Ramos (cell line): ENCODE measurements around the gene RPEL1.

ENCODE experiments used
- in situ Hi-C: fragments of 300-500 bp; cut with MboI; formaldehyde crosslinking; loops from one replicate; pipeline ENCODE4 v1.14.3; 2022; ENCODE audit warnings: low sequenced_read_pairs; ENCODE audit not compliant: unreplicated experiment

The RPEL1 gene

DNA sequence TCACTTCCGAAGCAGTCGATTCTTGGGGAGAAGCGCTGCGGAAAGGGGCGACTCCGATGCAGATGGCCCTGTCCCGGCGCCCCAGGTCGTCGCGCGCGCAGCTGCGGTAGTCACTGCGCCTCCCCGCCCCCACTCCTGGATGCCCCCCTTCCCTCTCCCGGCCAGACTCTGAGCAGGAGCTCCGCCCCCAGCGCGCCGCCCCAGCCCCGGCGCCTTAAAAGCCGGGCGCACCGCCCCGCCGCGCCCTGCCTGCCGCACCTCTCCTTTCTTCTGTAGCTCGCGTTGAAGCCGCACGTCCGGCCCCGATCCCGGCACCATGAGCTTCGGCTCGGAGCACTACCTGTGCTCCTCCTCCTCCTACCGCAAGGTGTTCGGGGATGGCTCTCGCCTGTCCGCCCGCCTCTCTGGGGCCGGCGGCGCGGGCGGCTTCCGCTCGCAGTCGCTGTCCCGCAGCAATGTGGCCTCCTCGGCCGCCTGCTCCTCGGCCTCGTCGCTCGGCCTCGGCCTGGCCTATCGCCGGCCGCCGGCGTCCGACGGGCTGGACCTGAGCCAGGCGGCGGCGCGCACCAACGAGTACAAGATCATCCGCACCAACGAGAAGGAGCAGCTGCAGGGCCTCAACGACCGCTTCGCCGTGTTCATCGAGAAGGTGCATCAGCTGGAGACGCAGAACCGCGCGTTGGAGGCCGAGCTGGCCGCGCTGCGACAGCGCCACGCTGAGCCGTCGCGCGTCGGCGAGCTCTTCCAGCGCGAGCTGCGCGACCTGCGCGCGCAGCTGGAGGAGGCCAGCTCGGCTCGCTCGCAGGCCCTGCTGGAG, 31.4 kb downstream of the RPEL1 start, which contains the start of gene INA:
TSS of gene INA (plus strand) at position 243 of the 817 bp plus-strand sequence. CDS start at position 317, 74 bp downstream.
- in situ Hi-C loops = no loop called here

DNA sequence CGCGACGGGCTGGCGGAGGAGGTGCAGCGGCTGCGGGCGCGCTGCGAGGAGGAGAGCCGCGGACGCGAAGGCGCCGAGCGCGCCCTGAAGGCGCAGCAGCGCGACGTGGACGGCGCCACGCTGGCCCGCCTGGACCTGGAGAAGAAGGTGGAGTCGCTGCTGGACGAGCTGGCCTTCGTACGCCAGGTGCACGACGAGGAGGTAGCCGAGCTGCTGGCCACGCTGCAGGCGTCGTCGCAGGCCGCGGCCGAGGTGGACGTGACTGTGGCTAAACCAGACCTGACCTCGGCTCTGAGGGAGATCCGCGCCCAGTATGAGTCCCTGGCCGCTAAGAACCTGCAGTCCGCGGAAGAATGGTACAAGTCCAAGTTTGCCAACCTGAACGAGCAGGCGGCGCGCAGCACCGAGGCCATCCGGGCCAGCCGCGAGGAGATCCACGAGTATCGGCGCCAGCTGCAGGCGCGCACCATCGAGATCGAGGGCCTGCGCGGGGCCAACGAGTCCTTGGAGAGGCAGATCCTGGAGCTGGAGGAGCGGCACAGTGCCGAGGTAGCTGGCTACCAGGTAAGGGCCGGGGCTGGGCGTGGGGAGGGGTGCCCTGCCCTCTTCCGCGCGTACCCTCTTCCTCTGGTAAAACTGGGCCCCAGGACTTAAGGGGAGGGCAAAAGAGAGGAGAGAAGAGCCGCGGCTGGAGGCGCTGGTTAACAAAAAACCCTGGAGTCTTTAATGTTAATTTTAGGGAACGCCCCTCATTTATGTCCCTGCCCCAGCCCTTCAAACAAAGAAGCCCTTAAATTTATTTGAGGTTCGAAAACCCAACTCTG, 32.2 kb downstream of the RPEL1 start:
- in situ Hi-C loops = no loop called here

DNA sequence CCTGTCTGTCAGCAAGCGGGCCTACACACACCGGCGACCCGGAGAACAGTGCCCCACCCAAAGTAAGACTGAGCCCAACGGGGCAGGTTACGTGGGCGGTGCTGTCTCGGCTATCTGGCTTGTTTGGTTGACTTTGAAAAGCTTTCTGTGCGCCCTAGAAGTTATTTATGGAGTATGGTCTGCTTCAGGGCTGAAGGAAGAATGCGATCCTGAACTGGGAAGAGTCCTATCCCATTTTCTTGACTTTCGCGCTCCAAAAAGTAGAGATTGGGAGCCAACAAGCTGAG, 32.8 kb downstream of the RPEL1 start:
- in situ Hi-C loops = no loop called here

DNA sequence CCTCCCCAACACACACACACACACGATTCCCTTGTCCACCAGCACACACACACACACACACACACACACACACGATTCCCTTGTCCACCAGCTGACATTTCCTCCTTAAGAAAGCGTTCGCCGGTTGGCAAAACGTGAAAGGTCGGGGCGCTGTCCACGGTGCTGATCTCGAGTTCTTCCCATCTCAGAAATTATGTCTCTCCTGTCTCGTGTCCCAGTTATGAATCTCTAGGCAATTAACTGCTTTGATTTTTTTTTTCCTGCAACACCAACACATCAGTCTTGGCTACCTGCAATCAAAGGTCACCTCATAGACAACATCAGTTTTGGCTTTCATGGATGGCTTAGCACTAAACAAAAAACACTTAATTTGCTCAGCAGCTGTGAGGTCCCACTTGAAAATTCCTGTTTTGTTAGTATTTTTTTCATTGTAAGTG, 33.2 kb downstream of the RPEL1 start:
- in situ Hi-C loops = no loop called here

DNA sequence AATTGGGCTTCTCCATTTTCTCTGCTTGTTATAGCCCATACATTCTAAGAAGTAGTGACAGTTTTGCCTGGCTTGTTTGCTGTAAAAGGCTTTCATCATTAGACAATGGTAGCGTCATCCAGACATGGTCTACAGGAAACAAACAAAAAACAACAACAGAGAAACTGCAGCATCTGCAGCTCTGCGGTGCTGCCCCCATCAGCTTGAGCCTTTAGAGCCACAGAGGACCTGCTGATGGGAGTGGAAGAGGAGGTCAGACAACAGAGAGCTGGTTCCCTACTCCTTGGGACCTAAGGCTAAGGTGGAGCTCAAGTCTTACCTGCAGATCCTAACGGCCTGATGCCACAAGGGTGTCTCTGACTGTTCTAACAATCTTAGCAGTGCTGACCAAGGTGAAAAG, 34.3 kb downstream of the RPEL1 start:
- in situ Hi-C loops = no loop called here

DNA sequence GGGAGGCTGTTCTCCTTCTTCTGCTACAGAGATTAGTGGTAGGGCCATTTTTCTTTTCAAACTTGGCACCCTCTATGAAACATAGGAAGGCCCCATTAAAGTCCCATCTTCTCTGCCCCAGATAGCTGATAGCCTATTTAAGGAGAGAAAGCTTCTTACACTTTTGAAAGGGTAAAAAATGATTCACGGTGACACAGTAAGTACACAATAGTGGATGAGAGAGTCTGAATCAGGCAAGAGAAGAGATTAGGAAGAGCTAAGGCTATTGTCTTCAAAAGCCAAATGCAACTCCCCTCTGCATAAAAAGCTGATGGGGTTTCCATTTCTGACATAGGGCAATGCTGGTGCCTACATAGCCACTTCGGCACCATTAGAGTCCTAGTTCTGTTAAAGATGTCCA, 34.8 kb downstream of the RPEL1 start:
- in situ Hi-C loops = no loop called here

DNA sequence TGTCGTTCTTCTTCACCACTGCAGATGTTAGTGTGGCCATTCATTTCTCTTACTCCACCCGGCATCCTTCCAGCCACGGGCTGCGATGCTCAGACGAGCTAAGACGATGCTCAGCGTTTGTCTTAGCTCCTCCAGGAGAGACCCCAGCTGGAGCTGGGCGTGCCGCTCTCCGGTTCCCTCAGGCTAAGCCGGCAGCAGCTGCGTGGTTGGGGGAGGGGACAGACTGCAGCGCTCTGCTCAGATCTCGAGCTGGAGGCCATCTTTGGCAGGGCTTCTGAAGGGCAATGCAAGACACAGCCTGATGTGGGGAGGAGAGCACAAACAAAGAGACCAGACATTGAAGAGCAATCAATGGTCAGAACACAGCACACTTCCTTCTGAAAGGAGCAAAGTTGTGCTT, 36.1 kb downstream of the RPEL1 start:
- in situ Hi-C loops = no loop called here

DNA sequence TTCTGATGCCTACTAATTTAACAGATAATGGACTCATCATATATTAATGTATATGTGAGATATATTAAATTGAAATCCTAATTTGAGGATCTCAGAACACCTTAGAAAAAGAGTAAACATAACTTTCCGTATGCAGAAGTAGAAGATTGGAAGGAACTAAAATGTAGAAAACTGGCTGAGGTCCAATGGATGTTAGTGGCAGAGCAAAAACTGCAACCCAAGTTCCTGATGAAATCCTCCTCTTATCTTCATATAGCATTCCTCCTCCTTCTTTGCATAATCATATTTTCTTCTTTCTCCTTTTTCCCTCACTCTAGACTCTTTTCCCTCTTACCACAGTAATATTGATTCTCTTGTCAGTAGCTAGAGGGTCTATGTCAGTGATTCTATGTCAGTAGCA, 37.3 kb downstream of the RPEL1 start:
- in situ Hi-C loops = no loop called here

DNA sequence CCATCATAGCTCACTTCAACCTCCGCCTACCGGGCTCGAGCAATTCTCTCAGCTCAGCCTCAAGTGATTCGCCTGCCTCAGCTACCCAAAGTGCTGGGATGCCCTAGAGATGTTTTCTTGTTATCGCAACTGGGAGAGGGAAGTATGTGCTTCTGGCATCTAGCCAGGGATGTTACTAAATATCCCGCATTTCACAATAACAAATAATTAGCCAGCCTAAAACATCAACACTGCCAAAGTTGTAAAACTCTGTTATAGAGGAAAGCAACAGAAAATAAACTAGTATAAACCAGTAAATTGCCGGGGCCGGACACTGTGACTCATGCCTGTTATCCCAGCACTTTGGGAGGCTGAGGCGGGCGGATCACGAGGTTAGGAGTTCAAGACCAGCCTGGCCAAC, 38.5 kb downstream of the RPEL1 start:
- in situ Hi-C loops = no loop called here

DNA sequence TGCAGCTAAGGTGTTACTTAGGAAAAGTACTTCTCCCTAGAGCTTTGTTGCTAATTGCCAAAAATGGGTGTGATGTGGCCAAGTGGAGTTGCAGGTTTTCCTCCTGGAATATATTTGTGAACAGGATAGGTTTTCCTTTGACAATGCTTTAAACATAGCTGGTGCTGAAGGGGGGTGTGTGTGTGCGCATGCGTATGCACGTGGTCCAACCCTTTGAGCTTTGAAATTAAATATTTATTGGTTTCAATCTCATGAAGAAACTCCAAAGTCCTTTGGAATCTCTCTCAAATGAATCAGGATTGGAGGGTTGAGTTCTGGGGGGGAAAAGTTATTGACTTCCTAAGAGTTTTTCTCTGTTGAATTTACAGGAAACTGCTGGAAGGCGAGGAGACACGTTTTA, 42.3 kb downstream of the RPEL1 start:
- in situ Hi-C loops = no loop called here

DNA sequence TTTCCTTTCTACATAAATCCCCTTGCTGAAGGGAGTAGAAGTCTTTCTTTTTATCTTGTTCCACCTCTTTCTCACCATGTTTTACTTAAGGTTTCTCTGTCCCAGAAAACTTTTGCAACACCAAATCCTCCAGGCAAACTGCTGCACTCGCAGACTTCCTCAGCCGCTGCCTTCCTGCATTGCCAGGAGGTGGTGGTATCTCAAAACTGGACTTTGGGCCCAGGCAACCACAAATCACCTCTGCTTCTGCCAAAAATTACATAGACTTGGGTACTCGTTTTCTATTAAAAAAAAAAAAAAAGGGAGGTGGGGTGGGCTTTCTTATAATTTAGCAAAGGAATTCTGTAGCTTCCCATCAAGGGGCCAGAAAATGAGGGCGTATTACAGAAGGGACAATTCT, 45.9 kb downstream of the RPEL1 start:
- in situ Hi-C loops = no loop called here

DNA sequence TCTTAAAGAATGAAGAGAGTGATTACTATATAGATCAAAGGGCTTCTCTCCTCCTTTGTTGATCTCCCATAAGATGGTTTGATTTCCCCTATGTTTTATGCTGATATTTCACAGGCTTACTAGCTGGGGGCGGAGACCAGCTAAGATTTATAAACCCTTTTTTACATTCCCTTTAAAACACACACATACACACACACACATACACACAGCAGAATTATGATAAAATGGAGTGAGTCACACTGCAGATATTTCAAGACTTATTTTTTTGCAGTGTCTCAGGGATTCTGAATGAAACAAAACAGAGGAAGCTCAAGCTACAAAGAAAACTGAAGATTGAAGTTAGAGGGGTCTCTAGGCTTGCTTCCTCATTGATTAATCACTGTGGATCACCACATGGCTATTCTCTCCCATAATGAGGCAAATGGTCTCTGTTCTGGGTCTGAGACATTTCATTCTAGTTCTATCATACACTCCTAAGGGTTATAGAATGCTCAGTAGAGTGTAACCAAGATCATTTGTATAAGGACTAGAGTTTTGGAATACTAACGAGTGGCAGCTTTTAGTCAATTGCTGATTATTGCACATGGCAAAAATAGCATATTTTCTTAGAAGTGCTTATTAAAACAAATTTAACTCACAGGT, 49.8 kb downstream of the RPEL1 start:
- in situ Hi-C loops = no loop called here
